ENCODE results near the gene JOSD1.
A peak's percentile ranks its signal among the peaks of the same experiment; 100 is the strongest.

JOSD1 gene

DNA sequence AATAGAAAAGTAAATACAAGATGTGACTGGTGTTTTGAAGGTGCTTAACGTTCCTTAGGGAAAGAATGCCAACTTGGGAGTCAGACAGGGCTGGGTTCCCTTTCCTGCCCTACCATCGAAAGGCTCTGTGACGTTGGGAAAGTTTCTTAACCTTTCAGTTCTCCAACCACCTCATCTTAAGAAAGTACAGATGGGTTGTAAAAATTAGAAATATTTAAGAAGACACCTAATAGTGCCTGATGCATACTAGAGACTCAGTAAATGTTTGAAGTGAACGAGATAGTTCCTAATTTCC lies 6.1 kb upstream of the JOSD1 start:
- Histone ChIP-seq H3K27me3 (replicated peaks; ENCODE audit: insufficient read depth, low read length) (no peaks in the 10 kb centered on the region), H2AFZ (ENCODE audit: low read length) (no peak overlapping the region), H3K9me3 (replicated peaks; ENCODE audit: insufficient read depth, low read length) (no peaks in the 10 kb centered on the region), H3K4me3 (ENCODE audit: low read length) (peak overlapping the region; percentile 80), H3K9me2 (replicated peaks; ENCODE audit: insufficient read depth, low read length) (no peaks in the 10 kb centered on the region), H3K79me2 (ENCODE audit: low read length) (peaks cover 61% of the 10 kb centered on the region), H3K36me3 (replicated peaks; ENCODE audit: insufficient read depth, low read length) (peaks cover 4% of the 10 kb centered on the region; the same call in 1 of the 2 replicates), H3K4me1 (ENCODE audit: low read length) (peaks cover 34% of the 10 kb centered on the region), H3K27ac (ENCODE audit: low read length) (peak overlapping the region; percentile 95), H4K20me1 (ENCODE audit: insufficient read depth, low read length) (peaks cover 29% of the 10 kb centered on the region), H3K9ac (ENCODE audit: low read length) (peak overlapping the region; percentile 92), H3K4me2 (ENCODE audit: low read depth, low read length) (peak overlapping the region; percentile 71), H3F3A (ENCODE audit: insufficient read depth, low read length) (peaks cover 30% of the 10 kb centered on the region)
- no peak for DNase-seq
- TF ChIP-seq EZH2 (optimal IDR thresholded peaks at IDR 0.05; ENCODE audit: low read depth, low read length): no peak
- TF ChIP-seq, protein P1, sequence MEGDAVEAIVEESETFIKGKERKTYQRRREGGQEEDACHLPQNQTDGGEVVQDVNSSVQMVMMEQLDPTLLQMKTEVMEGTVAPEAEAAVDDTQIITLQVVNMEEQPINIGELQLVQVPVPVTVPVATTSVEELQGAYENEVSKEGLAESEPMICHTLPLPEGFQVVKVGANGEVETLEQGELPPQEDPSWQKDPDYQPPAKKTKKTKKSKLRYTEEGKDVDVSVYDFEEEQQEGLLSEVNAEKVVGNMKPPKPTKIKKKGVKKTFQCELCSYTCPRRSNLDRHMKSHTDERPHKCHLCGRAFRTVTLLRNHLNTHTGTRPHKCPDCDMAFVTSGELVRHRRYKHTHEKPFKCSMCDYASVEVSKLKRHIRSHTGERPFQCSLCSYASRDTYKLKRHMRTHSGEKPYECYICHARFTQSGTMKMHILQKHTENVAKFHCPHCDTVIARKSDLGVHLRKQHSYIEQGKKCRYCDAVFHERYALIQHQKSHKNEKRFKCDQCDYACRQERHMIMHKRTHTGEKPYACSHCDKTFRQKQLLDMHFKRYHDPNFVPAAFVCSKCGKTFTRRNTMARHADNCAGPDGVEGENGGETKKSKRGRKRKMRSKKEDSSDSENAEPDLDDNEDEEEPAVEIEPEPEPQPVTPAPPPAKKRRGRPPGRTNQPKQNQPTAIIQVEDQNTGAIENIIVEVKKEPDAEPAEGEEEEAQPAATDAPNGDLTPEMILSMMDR (IDR thresholded peaks at IDR 0.05; ENCODE audit: low read length): no peak
- no peak for TF ChIP-seq EZH2phosphoT487 (IDR thresholded peaks at IDR 0.05; ENCODE audit: low read length)

- H3K27me3 ChIP-seq (replicated peaks; ENCODE audit: insufficient read depth, low read length): no peaks in the 10 kb centered on the region
- peaks cover 28% of the 10 kb centered on the region for H4K20me1 ChIP-seq (ENCODE audit: insufficient read depth, low read length)
- H3F3A ChIP-seq (ENCODE audit: insufficient read depth, low read length): peaks cover 34% of the 10 kb centered on the region
- no peaks in the 10 kb centered on the region for H3K9me3 ChIP-seq (replicated peaks; ENCODE audit: insufficient read depth, low read length)
- no peak overlapping the region for H2AFZ ChIP-seq (ENCODE audit: low read length)
- peaks cover 56% of the 10 kb centered on the region for H3K79me2 ChIP-seq (ENCODE audit: low read length)
- peak; percentile 52 for DNase-seq
- peaks cover 4% of the 10 kb centered on the region; the same call in 1 of the 2 replicates for H3K36me3 ChIP-seq (replicated peaks; ENCODE audit: insufficient read depth, low read length)
- TF ChIP-seq EZH2 (optimal IDR thresholded peaks at IDR 0.05; ENCODE audit: low read depth, low read length) (no peak), EZH2phosphoT487 (IDR thresholded peaks at IDR 0.05; ENCODE audit: low read length) (no peak)
- TF ChIP-seq, protein P1 (IDR thresholded peaks at IDR 0.05; ENCODE audit: low read length): no peak
- peak overlapping the region; percentile 92 for H3K9ac ChIP-seq (ENCODE audit: low read length)
- H3K9me2 ChIP-seq (replicated peaks; ENCODE audit: insufficient read depth, low read length): no peaks in the 10 kb centered on the region
- peaks cover 34% of the 10 kb centered on the region for H3K4me1 ChIP-seq (ENCODE audit: low read length)
- H3K4me2 ChIP-seq (ENCODE audit: low read depth, low read length): peak overlapping the region; percentile 71
- H3K4me3 ChIP-seq (ENCODE audit: low read length): peak overlapping the region; percentile 80
- H3K27ac ChIP-seq (ENCODE audit: low read length): peak overlapping the region; percentile 95
Observed at GRCh38 chr22:38706101-38706900, 5.6 kb upstream of the JOSD1 start.

DNA sequence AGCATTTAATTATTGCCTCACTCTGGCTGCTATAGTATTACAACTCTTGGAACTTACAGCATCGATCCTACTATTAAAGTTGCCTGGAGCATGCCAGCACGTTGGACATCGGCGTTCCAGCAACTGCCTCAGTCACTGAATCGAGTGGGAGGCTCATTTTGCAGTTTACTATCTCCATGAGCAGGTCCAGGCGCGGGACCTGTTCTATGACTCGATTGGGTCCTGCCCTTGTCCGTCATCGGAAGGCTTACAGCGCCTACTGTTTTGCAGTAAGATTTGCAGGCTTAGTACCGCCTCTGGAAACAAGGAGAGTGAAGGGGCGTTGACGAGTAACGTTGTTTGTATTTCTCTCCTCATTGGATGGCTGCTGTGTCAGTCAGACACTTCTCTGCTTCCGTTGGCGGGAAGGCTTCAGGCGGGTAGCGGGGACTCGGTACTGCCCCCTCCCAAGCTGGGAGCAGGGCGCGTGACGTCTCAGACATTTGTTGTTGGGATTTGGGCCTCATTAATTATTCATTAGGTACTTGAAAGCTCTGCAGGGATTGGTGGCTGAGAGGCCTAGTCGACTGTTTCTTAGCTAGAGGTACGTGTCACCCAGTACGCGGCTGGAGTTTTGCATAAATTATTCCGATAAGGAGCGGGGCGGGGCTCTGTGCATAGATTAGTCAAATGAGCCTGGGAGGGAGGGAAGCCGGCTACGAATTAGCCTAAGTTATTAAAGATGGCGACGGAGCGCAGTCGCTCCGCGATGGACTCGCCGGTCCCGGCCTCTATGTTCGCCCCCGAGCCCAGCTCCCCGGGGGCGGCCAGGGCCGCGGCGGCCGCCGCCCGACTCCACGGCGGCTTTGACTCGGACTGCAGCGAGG lies 4.7 kb upstream of the JOSD1 start, which contains the start of gene GTPBP1:
GTPBP1 (plus strand) TSS at position 710 of the 866 bp plus-strand sequence; CDS start at position 722, 12 bp downstream.
- peak within 1 kb of the TSS; percentile 80 for H3K4me3 ChIP-seq (ENCODE audit: low read length)
- 0 out of 2 replicates have a peak, but pooled peaks cover 4% of the 10 kb centered on the region for H3K36me3 ChIP-seq (replicated peaks; ENCODE audit: insufficient read depth, low read length)
- no peaks in the 10 kb centered on the region for H3K27me3 ChIP-seq (replicated peaks; ENCODE audit: insufficient read depth, low read length)
- no peaks in the 10 kb centered on the region for H3K9me3 ChIP-seq (replicated peaks; ENCODE audit: insufficient read depth, low read length)
- H3K4me2 ChIP-seq (ENCODE audit: low read depth, low read length): peak within 1 kb of the TSS; percentile 87
- no peaks in the 10 kb centered on the region for H3K9me2 ChIP-seq (replicated peaks; ENCODE audit: insufficient read depth, low read length)
- TF ChIP-seq EZH2phosphoT487 (IDR thresholded peaks at IDR 0.05; ENCODE audit: low read length) (no peak), EZH2 (optimal IDR thresholded peaks at IDR 0.05; ENCODE audit: low read depth, low read length) (no peak)
- TF ChIP-seq, protein P1 (IDR thresholded peaks at IDR 0.05; ENCODE audit: low read length): no peak
- peaks cover 36% of the 10 kb centered on the region for H3F3A ChIP-seq (ENCODE audit: insufficient read depth, low read length)
- peak within 1 kb of the TSS; percentile 92 for H3K9ac ChIP-seq (ENCODE audit: low read length)
- DNase-seq: peak; percentile 100
- H3K27ac ChIP-seq (ENCODE audit: low read length): peak within 1 kb of the TSS; percentile 95
- H3K79me2 ChIP-seq (ENCODE audit: low read length): peaks cover 48% of the 10 kb centered on the region
- peak within 1 kb of the TSS; percentile 13 for H2AFZ ChIP-seq (ENCODE audit: low read length)
- peaks cover 21% of the 10 kb centered on the region for H4K20me1 ChIP-seq (ENCODE audit: insufficient read depth, low read length)
- peaks cover 34% of the 10 kb centered on the region for H3K4me1 ChIP-seq (ENCODE audit: low read length)

Data from MM.1S (cell line).